ENCODE results near the gene TNIP1.

Gene TNIP1

GRCh38 chr5:150989695-150990094 is 91.1 kb downstream of the TNIP1 start:
- TF ChIP-seq CTCF (IDR thresholded peaks at IDR 0.05; ENCODE audit: low read depth, low read length, poor library complexity, severe bottlenecking) = peak; percentile 57
- no peak for TF ChIP-seq EZH2phosphoT487 (IDR thresholded peaks at IDR 0.05; ENCODE audit: borderline replicate concordance, low read length)
- Histone ChIP-seq H3K9me2 (replicated peaks; ENCODE audit: control insufficient read depth, low read length) (no peaks in the 10 kb centered on the region), H3K4me3 (ENCODE audit: low read length) (no peak overlapping the region), H3F3A (ENCODE audit: control insufficient read depth, insufficient read depth) (no peaks in the 10 kb centered on the region), H3K27me3 (ENCODE audit: control insufficient read depth, low read length) (no peaks in the 10 kb centered on the region), H3K79me2 (ENCODE audit: control insufficient read depth, low read length) (no peaks in the 10 kb centered on the region), H3K4me1 (ENCODE audit: control insufficient read depth, low read length) (no peaks in the 10 kb centered on the region), H3K9me3 (ENCODE audit: control insufficient read depth, insufficient read depth, low read length) (no peaks in the 10 kb centered on the region), H3K27ac (ENCODE audit: low read depth, low read length) (no peak overlapping the region), H4K20me1 (ENCODE audit: control insufficient read depth, insufficient read depth, low read depth, low read length) (no peaks in the 10 kb centered on the region), H3K36me3 (ENCODE audit: control insufficient read depth, low read length) (no peaks in the 10 kb centered on the region), H3K4me2 (ENCODE audit: low read length) (no peak overlapping the region)

- TF ChIP-seq CTCF (IDR thresholded peaks at IDR 0.05; ENCODE audit: low read depth, low read length, poor library complexity, severe bottlenecking) (no peak), EZH2phosphoT487 (IDR thresholded peaks at IDR 0.05; ENCODE audit: borderline replicate concordance, low read length) (no peak)
- H3K36me3 ChIP-seq (ENCODE audit: control insufficient read depth, low read length) = no peaks in the 10 kb centered on the region
- H3K4me1 ChIP-seq (ENCODE audit: control insufficient read depth, low read length) = no peaks in the 10 kb centered on the region
Measured at GRCh38 chr5:150987746-150988145, 93.1 kb downstream of the TNIP1 start.

More at GRCh38 chr5:150987746-150988145, 93.1 kb downstream of the TNIP1 start:
- no peaks in the 10 kb centered on the region for H4K20me1 ChIP-seq (ENCODE audit: control insufficient read depth, insufficient read depth, low read depth, low read length)
- no peak overlapping the region for H3K27ac ChIP-seq (ENCODE audit: low read depth, low read length)
- H3F3A ChIP-seq (ENCODE audit: control insufficient read depth, insufficient read depth) = no peaks in the 10 kb centered on the region
- H3K27me3 ChIP-seq (ENCODE audit: control insufficient read depth, low read length) = no peaks in the 10 kb centered on the region
- no peak overlapping the region for H3K4me2 ChIP-seq (ENCODE audit: low read length)
- no peak overlapping the region for H3K4me3 ChIP-seq (ENCODE audit: low read length)
- H3K79me2 ChIP-seq (ENCODE audit: control insufficient read depth, low read length) = no peaks in the 10 kb centered on the region
- H3K9me3 ChIP-seq (ENCODE audit: control insufficient read depth, insufficient read depth, low read length) = 0 out of 2 replicates have a peak, but pooled peaks cover 3% of the 10 kb centered on the region
- no peaks in the 10 kb centered on the region for H3K9me2 ChIP-seq (replicated peaks; ENCODE audit: control insufficient read depth, low read length)

Measured in DOHH2 (cell line).